Vagina (tissue), 2 donors: ENCODE data around the gene AMIGO2.

Experiments used
- POLR2A ChIP-seq, 2 donors: fragments of 450-650 bp; IDR thresholded peaks; one replicate each; pipeline ENCODE4 v1.6.1; 2017; ENCODE audit warnings: antibody characterized with exemption in 2 of 2, mild to moderate bottlenecking in 2 of 2, moderate library complexity in 2 of 2
- TF ChIP-seq, protein P1 (sequence below), 3 experiments: fragments of 450-650 bp in 2 of 3; fragments of 200-600 bp in 1 of 3; sonication (generic) in 1 of 3; IDR thresholded peaks; one replicate each; pipeline ENCODE4 v1.5.1; 2017 to 2019; ENCODE audit warnings: antibody characterized with exemption in 3 of 3, mild to moderate bottlenecking in 2 of 3, moderate library complexity in 2 of 3

DNA sequence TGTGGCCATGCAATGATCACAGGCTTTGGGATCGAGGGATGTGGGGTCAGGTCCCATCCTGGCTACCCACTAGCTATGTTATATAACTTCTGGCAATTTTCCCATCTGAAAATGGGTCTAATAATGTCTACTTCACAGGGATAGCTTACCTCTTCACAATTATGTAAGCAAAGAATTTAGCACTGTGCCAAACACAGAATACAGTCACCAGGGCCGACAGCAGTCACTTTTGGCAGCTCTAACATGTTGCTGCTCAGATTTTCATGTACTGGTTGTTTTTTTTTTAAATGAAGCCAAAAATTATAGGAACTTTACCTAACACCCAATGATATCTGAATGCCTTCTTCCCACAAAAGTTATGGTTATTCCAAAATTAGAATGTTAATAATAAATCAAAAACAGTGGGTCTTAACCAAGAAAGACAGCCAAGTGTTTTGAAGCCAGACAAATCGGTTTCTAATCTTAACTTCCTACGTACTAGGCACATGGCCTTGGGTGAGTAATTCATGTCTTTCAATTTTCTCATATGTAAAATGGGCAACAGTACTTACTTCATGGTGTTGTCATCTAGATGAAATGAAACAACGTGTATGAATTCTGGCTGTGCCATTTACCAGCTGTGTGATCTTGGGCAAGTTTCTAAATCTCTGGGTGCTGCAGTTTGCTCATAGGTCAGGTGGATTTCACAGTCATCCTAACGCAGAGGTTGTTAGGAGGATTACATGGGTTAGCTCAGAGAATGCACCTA lies 13.3 kb downstream of the AMIGO2 start:
- TF ChIP-seq, protein P1, sequence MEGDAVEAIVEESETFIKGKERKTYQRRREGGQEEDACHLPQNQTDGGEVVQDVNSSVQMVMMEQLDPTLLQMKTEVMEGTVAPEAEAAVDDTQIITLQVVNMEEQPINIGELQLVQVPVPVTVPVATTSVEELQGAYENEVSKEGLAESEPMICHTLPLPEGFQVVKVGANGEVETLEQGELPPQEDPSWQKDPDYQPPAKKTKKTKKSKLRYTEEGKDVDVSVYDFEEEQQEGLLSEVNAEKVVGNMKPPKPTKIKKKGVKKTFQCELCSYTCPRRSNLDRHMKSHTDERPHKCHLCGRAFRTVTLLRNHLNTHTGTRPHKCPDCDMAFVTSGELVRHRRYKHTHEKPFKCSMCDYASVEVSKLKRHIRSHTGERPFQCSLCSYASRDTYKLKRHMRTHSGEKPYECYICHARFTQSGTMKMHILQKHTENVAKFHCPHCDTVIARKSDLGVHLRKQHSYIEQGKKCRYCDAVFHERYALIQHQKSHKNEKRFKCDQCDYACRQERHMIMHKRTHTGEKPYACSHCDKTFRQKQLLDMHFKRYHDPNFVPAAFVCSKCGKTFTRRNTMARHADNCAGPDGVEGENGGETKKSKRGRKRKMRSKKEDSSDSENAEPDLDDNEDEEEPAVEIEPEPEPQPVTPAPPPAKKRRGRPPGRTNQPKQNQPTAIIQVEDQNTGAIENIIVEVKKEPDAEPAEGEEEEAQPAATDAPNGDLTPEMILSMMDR (IDR thresholded peaks at IDR 0.05) = no peak
- no peak for TF ChIP-seq POLR2A (IDR thresholded peaks at IDR 0.05)
